Thyroid gland (tissue), 4 donors: ENCODE results near the gene FKBP5. TPM values are rescaled to one million over a fixed set of nuclear protein-coding genes. Genes with fewer than 3 reads are reported as not detected.

Experiments
- DNase-seq, 2 donors: peaks; one replicate each; pipeline ENCODE4 v3.0.0-alpha.2; 2019
- H3K27ac ChIP-seq, 3 donors: fragments of 200-600 bp; sonication (generic); 1 replicate in 2 of 3; 2 replicates in 1 of 3; pipeline ENCODE4 v1.5.1; 2016 to 2019; ENCODE audit warnings: mild to moderate bottlenecking in 1 of 3, moderate library complexity in 1 of 3
- H3K27me3 ChIP-seq: fragments of 200-600 bp; sonication (generic); one replicate; pipeline ENCODE4 v1.5.1; 2019
- H3K36me3 ChIP-seq, 2 donors: fragments of 200-600 bp; sonication (generic); one replicate each; pipeline ENCODE4 v1.5.1; 2016 to 2019
- H3K4me1 ChIP-seq, 2 donors: fragments of 200-600 bp; sonication (generic); one replicate each; pipeline ENCODE4 v1.5.1; 2017 to 2019
- H3K4me3 ChIP-seq, 3 donors: fragments of 200-600 bp; sonication (generic); replicated peaks in 1 of 3; 1 replicate in 2 of 3; 2 replicates in 1 of 3; pipeline ENCODE4 v1.5.1; 2016; ENCODE audit warnings: mild to moderate bottlenecking in 1 of 3
- H3K9me3 ChIP-seq: fragments of 200-600 bp; sonication (generic); one replicate; pipeline ENCODE4 v1.5.1; 2017
- CTCF ChIP-seq, 6 experiments: fragments of 200-600 bp in 3 of 6; fragments of 450-650 bp in 3 of 6; sonication (generic) in 3 of 6; IDR thresholded peaks; one replicate each; pipeline ENCODE4 v1.5.1; 2016 to 2019; ENCODE audit warnings: antibody characterized with exemption in 6 of 6, mild to moderate bottlenecking in 2 of 6, inconsistent platforms in 1 of 6, moderate library complexity in 1 of 6
- POLR2A ChIP-seq, 2 donors: fragments of 450-650 bp; IDR thresholded peaks; one replicate each; pipeline ENCODE4 v1.6.1; 2017; ENCODE audit warnings: antibody characterized with exemption in 2 of 2, mild to moderate bottlenecking in 2 of 2, moderate library complexity in 1 of 2
- WGBS, 2 donors: methylation state at CpG; one replicate each; pipeline ENCODE4 v1.1.5; 2017; 5-methylcytosine and 5-hydroxymethylcytosine counted together
- intact Hi-C: fragments of 100-400 bp; cut with DNase I; formaldehyde crosslinking; loops from one replicate; pipeline ENCODE4 v1.15.1; 2023
- total RNA-seq, 4 donors: library from RNA; depleted of rRNA; stranded (reverse); fragments of >200 nt; gene quantifications; one replicate each; pipeline ENCODE4 v1.2.3, GENCODE V29; 2016

Gene FKBP5
- total RNA-seq, 4 donors from 2014 or later: 239 to 600 (median 253) TPM

- Histone ChIP-seq H3K36me3 (no peaks in the 10 kb centered on the region), H3K4me1 (peaks cover 7 to 12% of the 10 kb centered on the region in 2 donors), H3K27ac (no peak overlapping the region), H3K27me3 (no peaks in the 10 kb centered on the region), H3K4me3 (no peak overlapping the region), H3K9me3 (no peaks in the 10 kb centered on the region)
- no peak for DNase-seq
- TF ChIP-seq POLR2A (IDR thresholded peaks at IDR 0.05) (no peak), CTCF (IDR thresholded peaks at IDR 0.05) (no peak)
- 72 to 77% methylated on average over 6 of the region's 6 CpGs for WGBS, 2 donors
- intact Hi-C loops: no loop called here
Observed at GRCh38 chr6:35557239-35557638, 131.5 kb downstream of the FKBP5 start.

GRCh38 chr6:35554811-35555210 lies 133.9 kb downstream of the FKBP5 start:
- no peak overlapping the region for H3K4me3 ChIP-seq
- H3K27me3 ChIP-seq: no peaks in the 10 kb centered on the region
- H3K4me1 ChIP-seq: peaks cover 0 to 1% of the 10 kb centered on the region in 2 donors
- H3K36me3 ChIP-seq: no peaks in the 10 kb centered on the region
- no peak for DNase-seq
- 90 to 92% methylated on average over 3 to 4 of the region's 4 CpGs for WGBS, 2 donors
- TF ChIP-seq CTCF (IDR thresholded peaks at IDR 0.05): no peak
- no peak for TF ChIP-seq POLR2A (IDR thresholded peaks at IDR 0.05)
- intact Hi-C loops: no loop called here
- no peaks in the 10 kb centered on the region for H3K9me3 ChIP-seq
- no peak overlapping the region for H3K27ac ChIP-seq

GRCh38 chr6:35553315-35553714 lies 135.4 kb downstream of the FKBP5 start:
- Histone ChIP-seq H3K9me3 (no peaks in the 10 kb centered on the region), H3K4me3 (no peak overlapping the region), H3K4me1 (peaks cover 0 to 2% of the 10 kb centered on the region in 2 donors), H3K27ac (no peak overlapping the region), H3K27me3 (no peaks in the 10 kb centered on the region), H3K36me3 (no peaks in the 10 kb centered on the region)
- 82 to 91% methylated on average over 6 of the region's 6 CpGs for WGBS, 2 donors
- DNase-seq: no peak
- TF ChIP-seq CTCF (IDR thresholded peaks at IDR 0.05) (no peak), POLR2A (IDR thresholded peaks at IDR 0.05) (no peak)
- intact Hi-C loops: no loop called here

GRCh38 chr6:35552285-35552917 lies 136.3 kb downstream of the FKBP5 start:
- no peak overlapping the region for H3K4me3 ChIP-seq
- DNase-seq: no peak
- intact Hi-C loops: no loop called here
- H3K4me1 ChIP-seq: peaks cover 0 to 2% of the 10 kb centered on the region in 2 donors
- H3K36me3 ChIP-seq: no peaks in the 10 kb centered on the region
- no peaks in the 10 kb centered on the region for H3K9me3 ChIP-seq
- no peak for TF ChIP-seq POLR2A (IDR thresholded peaks at IDR 0.05)
- peak in 5 of 6 experiments; percentile 28 to 63 (median 58) for TF ChIP-seq CTCF (IDR thresholded peaks at IDR 0.05)
- H3K27ac ChIP-seq: no peak overlapping the region
- no peaks in the 10 kb centered on the region for H3K27me3 ChIP-seq
- 71 to 82% methylated on average over 5 of the region's 5 CpGs for WGBS, 2 donors

- no peaks in the 10 kb centered on the region for H3K27me3 ChIP-seq
- TF ChIP-seq POLR2A (IDR thresholded peaks at IDR 0.05) (no peak), CTCF (IDR thresholded peaks at IDR 0.05) (no peak)
- H3K4me1 ChIP-seq: peaks cover 0 to 2% of the 10 kb centered on the region in 2 donors
- H3K27ac ChIP-seq: no peak overlapping the region
- DNase-seq: no peak
- H3K4me3 ChIP-seq: no peak overlapping the region
- intact Hi-C loops: no loop called here
- H3K36me3 ChIP-seq: no peaks in the 10 kb centered on the region
- no peaks in the 10 kb centered on the region for H3K9me3 ChIP-seq
- 68 to 76% methylated on average over 1 of the region's 1 CpG for WGBS, 2 donors
Observed at GRCh38 chr6:35550437-35550836, 138.3 kb downstream of the FKBP5 start.
